HG03097 (cell line): ENCODE results near the gene SURF1.
"Not testable (repeated sequence)": the region's sequence is repeated elsewhere in the genome, so short reads cannot be mapped to it uniquely, and the experiment has no call there.

Experiments
- ATAC-seq: cut with Tn5 transposase; IDR thresholded peaks from one replicate; pipeline ENCODE4 v1.9.1; 2021; ENCODE audit not compliant: unreplicated experiment, low FRiP score

Gene SURF1

DNA sequence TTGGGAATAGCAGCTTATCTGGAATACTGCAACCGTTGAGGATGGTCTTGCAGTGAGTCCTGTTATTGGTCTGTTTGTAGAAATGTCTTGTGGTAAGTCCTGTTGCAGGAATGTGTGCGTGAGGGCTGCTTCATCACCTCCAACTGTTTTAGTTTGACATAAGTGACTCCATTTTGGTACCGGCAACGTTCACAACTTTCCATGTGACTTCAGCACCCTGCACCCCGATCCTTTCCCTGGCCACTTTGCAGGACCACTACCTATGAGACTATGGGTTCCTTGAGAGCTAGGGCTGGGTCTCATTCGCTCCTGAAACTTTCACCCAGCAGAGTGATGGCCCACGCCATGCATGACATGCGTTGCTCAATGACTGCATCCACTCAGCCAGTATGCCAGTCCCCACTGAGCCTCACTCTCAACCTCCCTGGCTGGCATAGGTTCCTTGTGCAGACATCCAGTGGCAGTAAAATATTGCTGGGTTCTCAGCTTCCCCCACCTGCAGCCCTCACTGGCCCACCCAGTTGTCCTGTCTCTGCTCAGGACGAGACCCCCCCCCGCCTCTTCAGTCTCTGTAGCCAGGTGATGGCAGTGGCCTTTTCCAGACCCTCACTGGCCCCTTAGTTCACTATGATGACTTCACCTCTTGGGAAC is 28.3 kb downstream of the SURF1 start:
- ATAC-seq = no peak

DNA sequence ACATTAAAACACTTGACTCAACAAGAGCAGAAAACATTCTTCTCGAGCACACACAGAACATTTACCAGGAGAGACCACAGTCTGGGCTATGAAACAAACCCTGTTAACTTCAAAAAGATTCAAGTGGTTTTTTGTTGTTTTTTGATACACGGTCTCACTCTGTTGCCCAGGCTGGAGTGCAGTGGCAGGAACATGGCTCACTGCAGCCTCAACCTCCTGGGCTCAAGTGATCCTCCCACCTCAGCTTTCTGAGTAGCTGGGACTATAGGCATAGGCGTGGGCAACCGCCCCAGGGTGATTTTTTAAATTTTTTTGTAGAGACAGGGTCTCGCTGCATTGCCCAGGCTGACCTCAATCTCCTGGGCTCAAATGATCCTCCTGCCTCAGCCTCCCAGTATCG is 29.3 kb downstream of the SURF1 start:
- ATAC-seq = not testable (repeated sequence)

DNA sequence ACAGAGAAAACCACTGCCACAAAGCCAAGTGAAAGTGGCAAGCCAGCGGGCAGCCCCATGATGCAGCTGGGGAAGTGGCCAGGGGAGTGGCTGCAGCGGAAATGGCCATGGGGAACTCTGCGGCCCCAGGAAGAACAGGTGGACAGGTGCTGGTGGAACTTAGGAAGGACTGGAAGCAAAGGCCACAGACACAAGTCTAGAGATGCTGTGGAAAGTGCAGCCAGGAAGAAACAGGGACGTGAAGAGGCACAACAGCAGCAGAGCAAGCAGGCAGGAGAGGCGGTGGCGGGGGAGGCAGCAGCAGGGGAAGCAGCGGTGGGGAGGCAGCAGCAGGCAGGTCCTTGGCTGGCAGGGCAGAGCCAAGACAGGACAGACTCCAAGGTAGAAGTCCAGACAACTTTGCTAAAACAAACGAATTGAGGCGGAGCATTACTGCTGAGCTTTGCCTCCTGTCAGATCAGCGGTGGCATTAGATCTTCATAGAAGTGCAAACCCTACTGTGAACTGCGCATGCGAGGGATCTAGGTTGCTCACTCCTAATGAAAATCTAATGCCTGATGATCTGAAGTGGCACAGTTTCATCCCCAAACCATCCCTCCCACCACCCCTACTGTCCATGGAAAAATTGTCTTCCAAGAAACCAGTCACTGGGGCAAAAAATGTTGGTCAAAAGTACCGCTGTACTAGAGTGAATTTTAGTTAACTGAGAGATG is 32.1 kb downstream of the SURF1 start:
- ATAC-seq = no peak

DNA sequence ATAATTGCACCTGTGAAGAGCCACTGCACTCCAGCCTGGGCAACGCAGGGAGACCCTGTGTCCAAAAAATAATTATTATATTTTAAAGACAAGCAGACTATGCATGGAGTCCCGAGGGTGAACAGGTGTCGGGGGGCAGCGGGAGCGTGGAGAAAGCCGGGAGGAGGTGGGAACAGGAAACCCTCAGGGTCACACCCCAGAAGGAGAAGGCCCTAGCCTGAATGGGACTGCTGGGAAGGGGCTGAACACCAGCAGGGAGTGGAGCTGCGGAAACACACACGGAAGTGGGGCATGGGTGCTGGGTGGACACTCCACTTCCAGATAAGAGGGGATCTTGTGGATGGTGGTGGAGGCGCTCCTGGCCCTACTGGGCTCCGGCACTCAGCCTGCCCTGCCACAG is 33.1 kb downstream of the SURF1 start:
- ATAC-seq = no peak

DNA sequence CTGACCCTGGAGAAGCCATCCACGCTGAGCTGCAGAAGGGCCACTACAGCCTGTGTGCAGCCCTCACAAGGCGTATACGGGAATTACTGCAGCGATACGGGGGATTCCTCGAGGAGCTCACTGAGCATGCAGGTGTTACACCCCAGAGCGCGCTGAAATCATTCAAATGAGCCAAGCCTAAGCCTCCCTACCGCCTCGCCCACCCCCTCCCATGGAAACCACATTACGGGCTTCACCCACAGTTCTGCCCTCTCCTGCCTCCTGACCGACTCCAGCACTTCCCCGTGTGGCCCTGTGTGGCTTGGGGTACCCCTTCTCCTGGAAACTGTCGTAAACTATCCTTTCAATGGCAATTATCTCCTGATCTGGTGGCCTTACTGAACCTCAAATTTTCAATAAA is 33.6 kb downstream of the SURF1 start:
- no peak for ATAC-seq

DNA sequence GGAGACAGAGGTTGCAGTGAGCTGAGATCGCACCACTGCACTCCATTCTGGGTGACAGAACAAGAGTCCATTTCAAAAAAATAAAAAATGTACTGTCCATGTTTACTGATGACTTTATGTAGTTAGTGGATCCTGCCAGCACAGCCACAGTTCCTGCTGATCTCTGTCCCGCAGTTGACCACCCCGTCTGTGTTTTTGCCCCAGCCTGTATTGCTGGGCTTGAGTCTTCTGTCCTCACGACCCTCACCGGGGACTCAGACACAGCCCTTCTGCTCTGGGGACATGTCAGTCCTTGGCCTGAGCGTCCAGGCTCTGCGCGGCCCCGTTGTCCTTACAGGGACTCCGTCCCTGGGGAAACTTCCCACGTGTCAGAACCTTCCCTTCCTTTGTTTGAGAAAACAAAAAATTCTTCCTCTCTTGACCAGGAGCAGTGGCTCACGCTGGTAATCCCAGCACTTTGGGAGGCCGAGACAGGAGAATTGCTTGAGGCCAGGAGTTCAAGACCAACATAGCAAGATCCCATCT is 34.8 kb downstream of the SURF1 start:
- ATAC-seq = no peak

DNA sequence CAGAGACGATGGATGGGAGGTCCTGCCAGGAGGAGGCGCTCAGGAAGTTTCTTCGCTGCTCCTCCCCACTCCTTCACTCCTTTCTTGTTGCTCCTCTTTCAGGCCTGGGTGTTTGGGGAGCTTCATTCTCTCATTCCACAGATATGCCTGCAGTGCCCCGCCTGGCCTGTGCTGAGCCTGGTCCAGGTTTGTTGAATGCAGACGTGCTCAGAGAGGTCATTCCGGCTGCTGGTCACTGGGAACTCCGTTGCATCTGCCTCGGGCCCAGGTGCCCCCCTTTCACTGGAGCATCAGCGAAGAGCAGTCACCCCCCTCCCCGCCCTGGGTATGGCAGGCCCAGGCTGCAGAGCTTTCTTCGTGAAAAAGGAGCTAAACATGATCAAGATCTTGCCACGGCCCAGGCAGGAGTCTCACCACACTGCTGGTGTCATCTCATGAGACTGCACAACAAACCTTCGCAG is 35.8 kb downstream of the SURF1 start:
- ATAC-seq = no peak

DNA sequence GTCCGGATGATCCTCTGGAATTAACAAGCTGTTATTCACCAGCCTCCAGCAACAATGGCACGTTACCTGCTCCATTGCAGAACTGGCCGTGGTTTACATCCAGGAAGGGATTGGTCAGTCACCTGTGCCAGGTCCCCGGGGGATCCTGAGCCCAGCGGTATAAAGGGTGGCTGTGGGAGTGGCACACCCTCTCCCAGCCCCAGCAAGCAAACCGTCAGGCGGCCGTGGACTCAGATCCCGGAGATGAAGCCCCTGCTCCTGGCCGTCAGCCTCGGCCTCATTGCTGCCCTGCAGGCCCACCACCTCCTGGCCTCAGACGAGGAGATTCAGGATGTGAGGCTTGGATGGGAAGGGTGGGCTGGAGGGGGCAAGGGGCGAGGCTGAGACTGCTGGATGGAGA is 38.7 kb downstream of the SURF1 start:
- ATAC-seq = not testable (repeated sequence)

DNA sequence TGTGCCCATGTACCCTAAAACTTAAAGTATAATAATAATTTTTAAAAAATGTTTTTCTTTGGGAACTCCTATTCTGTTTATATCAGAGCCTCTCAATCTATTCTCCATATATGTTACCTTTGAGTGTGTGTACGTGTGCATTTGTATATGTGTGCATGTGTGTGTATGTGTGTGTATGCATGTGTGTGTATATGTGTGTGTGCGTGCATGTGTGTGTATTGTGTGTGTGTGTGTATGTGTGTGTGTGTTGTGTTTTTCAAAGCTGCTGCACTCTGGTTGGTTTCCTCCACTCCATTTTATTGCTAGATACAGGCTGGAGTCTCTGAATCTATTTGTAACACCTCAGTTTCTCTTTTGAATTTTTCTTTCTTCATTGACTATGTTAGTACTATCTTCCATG is 40.3 kb downstream of the SURF1 start:
- ATAC-seq = no peak

DNA sequence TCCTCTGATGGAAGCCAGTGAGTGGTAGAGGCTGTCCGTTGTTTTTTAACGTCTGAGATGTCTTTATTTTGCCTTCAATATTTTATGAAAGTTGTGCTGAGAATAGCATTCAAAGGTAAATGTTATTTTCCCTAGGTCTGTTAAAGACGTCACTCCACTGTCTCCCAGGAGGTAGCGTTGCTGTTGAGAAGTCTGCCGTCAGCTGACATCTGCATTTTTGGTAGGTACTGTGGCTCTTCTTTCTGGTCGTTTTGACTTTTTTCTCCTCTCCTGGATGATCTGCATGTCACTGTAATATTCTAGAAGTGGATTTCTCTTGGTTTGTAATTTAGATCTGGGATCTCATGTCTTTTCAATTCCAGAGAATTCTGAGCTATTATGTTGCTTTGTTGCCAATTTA is 46.7 kb downstream of the SURF1 start:
- ATAC-seq = no peak

DNA sequence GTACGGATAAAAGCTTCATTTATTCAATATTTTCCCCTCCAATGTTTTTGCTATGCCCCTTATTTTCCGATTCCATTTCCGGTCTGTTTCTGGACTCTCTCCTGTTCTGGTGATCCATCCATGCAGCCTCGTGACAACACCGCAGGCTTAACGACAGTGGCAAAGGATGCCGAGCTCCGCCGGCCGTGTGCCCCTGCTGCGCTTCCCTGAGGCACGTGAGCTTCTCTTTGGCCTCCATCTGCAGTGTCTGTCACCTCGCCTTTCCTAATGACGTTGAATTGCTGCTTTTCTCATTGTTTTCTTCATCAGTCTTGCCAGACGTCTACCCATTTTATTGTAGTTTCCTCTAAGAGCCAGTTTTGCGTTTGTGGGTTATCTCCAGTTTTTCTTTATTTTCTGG is 49.0 kb downstream of the SURF1 start:
- no peak for ATAC-seq

DNA sequence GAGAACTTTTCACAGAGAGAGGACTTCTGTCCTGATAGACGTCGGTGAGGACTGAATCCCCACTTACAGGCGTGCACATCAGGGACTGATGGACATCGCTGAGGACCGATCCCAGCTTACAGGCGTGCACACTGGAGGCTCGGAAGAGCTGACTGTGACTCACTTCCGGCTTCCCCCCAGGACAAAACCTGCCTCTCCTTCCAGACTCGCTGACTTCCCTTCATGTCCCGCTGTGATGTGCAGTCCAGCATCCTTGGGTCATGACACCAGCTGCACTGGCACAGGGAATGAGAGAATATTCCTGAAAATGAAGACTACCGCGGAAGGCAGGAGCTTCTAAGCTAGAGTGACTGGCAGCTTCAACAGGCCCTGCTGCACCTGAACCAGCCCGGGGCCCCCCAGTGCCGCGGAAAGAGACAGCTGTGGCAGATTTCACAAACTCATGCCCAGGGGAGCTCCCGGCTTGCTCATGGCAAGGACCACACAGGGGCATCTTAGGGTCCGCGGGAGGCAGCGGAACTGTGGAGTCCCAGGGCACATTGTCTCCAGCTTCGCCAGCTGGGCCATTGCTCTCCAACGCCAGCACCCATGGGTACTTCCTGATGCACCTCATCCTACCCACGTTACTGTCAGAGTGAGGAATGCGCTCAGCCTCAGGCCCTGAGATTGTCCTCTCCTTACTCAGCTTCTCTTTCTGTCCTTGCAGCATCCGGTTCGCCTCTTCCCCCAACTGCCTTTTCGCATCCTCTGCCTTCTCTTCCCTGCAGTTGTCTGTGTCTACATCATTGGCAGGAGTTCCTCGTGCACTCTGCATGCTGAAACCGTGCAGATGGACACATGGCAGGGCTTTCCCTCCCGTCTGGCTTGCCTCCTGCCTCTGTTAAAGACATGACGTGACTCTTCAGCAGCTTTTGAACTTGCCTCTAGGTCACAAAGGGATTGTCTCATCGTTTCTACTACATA is 49.8 kb downstream of the SURF1 start:
- ATAC-seq = no peak

DNA sequence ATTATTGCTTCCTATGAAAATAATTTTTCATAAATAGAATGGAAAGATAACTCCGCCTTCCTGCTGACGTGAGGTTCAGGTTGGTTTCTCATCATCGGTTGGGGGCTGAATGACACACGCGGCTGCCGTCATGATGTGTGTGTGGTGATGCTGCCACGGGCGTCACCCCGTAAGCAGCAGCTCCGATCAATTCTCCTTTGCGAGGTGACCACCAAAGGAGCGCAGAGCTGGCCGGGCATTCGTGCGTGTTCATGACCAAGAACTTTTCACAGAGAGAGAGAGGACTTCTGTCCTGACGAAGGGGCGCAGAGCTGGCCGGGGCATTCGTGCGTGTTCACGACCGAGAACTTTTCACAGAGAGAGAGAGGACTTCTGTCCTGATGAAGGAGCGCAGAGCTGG is 50.6 kb downstream of the SURF1 start:
- no peak for ATAC-seq

DNA sequence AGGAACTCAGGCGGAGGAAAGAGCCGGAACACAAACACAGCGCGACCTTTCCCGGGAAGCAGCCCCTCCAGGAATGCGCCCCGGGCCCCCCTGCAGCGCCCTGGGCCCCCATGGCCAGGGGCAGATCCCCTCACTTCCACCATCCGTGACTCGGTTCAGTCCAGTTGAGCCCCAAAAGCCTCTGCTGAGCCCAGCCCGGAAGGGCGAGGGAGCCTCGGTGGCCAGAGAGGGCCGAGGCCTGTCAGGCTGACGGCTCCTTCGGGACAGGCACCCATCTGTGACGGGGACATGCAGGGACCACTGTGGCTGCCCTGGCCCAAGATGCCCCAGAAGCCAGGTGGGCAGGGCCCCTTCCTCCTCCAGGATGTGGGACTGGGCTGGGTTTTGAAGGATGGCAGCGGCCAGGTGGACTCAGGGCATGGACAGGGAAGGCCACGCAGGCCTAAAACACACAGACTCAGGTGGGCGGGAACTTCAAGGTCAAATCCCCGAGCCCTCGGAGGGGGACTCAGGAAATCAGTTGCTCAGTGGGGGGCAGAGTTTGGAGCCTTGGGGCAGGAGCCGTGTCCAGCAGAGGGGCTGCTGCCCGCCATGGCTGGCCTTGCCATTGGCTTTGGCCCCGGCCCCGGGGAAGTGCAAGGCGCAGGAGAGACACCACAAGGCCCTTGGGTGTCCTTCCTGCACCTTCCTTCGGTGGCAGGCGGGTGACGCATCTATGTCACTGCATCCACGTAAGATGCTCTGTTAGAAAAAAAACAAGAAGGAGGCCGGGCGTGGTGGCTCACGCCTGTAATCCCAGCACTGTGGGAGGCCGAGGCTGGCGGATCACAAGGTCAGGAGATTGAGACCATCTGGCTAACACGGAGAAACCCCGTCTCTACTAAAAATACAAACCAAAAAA is 51.6 kb downstream of the SURF1 start:
- ATAC-seq = no peak

DNA sequence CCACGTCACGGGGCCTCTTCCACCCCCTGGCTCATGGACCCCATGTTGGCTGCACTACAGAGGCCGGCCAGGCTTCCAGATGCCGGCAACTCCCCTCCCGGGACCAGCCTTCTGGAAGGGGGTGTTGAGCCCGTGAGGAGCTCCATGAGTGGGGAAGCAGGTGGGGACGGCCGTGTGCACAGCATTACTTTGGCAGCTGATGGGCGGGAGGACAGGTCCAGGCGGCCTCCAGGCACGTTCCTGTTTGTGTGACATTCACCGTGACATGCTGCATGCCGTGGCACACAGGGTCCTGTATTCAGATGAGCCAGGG is 52.2 kb downstream of the SURF1 start:
- no peak for ATAC-seq

DNA sequence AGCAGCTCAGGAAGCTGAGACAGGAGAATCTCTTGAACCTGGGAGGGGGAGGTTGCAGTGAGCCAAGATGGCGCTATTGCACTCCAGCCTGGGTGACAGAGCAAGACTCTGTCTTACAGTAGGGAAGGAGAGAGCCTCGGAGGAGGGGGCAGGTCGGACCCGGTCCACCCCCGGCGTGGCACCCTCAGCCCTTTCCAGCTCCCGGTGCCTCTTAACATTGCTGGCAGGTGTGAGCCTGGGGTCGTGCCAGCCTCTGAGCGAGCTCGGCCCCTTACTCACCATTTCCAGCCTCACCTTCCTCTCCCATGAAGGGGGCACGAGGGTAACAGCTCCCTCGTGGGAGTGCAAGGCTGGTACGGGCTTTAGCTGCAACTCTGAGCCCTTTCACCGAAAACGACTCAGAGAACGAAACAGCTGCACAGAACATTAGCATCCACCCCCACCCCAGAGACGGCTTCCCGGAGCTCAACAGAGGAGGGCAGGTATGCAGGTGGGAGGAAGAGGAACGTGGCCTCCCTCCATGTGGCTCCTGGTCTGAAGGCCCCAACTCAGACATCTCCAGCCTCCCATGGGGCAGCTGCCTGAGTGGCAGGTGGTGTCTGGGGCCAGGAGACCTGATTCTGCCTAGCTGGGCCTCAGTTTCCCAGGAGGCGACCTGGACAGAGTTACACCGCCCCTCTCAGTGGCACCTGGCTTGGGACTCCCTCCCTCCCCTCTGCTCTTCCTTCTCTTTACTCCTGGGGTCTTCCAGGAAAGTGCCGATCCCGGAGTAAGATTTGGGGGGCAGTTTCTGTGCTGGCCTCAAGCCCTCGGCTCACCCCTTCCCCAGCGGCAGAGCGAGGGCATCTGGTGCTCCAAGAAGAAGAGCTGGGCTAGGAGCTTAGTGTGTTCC is 52.8 kb downstream of the SURF1 start:
- ATAC-seq = no peak
